Endothelial cell of umbilical vein (primary cell): ENCODE data around the gene NLRP8. TPM values are rescaled to one million over a fixed set of nuclear protein-coding genes. Genes with fewer than 3 reads are reported as not detected.

Experiments used
- BruUV-seq: library from RNA; stranded (reverse); fragments of 400-500 nt; replicated peaks from 2 replicates; lab custom pipeline; 2021; lab: Mats Ljungman, UMichigan
- CTCF ChIA-PET: fragments of 300-600, 350-600 bp; sonication (Branson Sonifier 250); formaldehyde crosslinking; loops from one replicate; lab custom pipeline; 2021; ENCODE audit warnings: antibody characterized with exemption, inconsistent platforms; lab: Charles Lee
- POLR2A ChIA-PET: fragments of 300-600, 350-600 bp; sonication (Branson Sonifier 250); formaldehyde crosslinking; loops from one replicate; lab custom pipeline; 2021; ENCODE audit warnings: antibody characterized with exemption, inconsistent platforms; lab: Charles Lee
- DNase-seq: peaks from one replicate; pipeline ENCODE4 v3.0.0-alpha.2; 2011; ENCODE audit warnings: low read depth, low spot score
- FAIRE-seq: peaks from 2 replicates; lab custom pipeline; 2011; peaks lifted over from hg19 to GRCh38; lab: Jason Lieb, UNC
- H2AFZ ChIP-seq: 2 replicates; pipeline ENCODE4 v1.6.0; 2012; ENCODE audit warnings: low read depth, low read length, control low read depth, inconsistent platforms
- H3K27ac ChIP-seq: 2 replicates; pipeline ENCODE4 v1.5.1; 2011; ENCODE audit warnings: low read depth, mild to moderate bottlenecking, control low read depth, low read length, moderate library complexity; ENCODE audit not compliant: insufficient read depth
- H3K27me3 ChIP-seq, 2 experiments: 2 replicates each; pipeline versions ENCODE4 v1.6.0 to v1.6.1; 2011; ENCODE audit warnings: low read length in 2 of 2, mixed read lengths in 1 of 2; ENCODE audit not compliant: control insufficient read depth in 2 of 2, insufficient read depth in 2 of 2
- H3K36me3 ChIP-seq, 2 experiments: 2 replicates in 1 of 2; 3 replicates in 1 of 2; pipeline ENCODE4 v1.5.1; 2011; ENCODE audit warnings: low read length in 2 of 2, mild to moderate bottlenecking in 1 of 2, moderate library complexity in 1 of 2; ENCODE audit not compliant: control insufficient read depth in 2 of 2, insufficient read depth in 2 of 2; ENCODE audit errors: extremely low read depth in 1 of 2
- H3K4me1 ChIP-seq: 3 replicates; pipeline ENCODE4 v1.5.1; 2011; ENCODE audit warnings: mild to moderate bottlenecking, low read length; ENCODE audit not compliant: control insufficient read depth, insufficient read depth; ENCODE audit errors: extremely low read depth
- H3K4me2 ChIP-seq: 2 replicates; pipeline ENCODE4 v1.6.1; 2011; ENCODE audit warnings: low read length, control low read depth, mixed read lengths; ENCODE audit not compliant: insufficient read depth
- H3K4me3 ChIP-seq, 3 experiments: fragments of 200-600 bp in 1 of 3; sonication (generic), shearing (Covaris generic) in 1 of 3; replicated peaks in 1 of 3; 2 replicates each; pipeline ENCODE4 v1.5.1; 2011 to 2016; ENCODE audit warnings: control low read depth in 3 of 3, low read length in 3 of 3, mild to moderate bottlenecking in 2 of 3, inconsistent platforms in 1 of 3, low read depth in 1 of 3, moderate library complexity in 1 of 3; ENCODE audit not compliant: insufficient read depth in 1 of 3
- H3K79me2 ChIP-seq: 2 replicates; pipeline ENCODE4 v1.6.0; 2012; ENCODE audit warnings: low read length, inconsistent platforms; ENCODE audit not compliant: control insufficient read depth, insufficient read depth
- H3K9ac ChIP-seq: replicated peaks from 2 replicates; pipeline ENCODE3; 2011; ENCODE audit warnings: low read length, control low read depth; ENCODE audit not compliant: insufficient read depth; ENCODE audit errors: extremely low read depth
- H3K9me1 ChIP-seq: replicated peaks from 3 replicates; pipeline ENCODE4 v1.6.0; 2011; ENCODE audit warnings: mild to moderate bottlenecking, low read length; ENCODE audit not compliant: control insufficient read depth, insufficient read depth; ENCODE audit errors: extremely low read depth
- H3K9me3 ChIP-seq: replicated peaks from 2 replicates; pipeline ENCODE4 v1.5.1; 2012; ENCODE audit warnings: low read length, inconsistent platforms; ENCODE audit not compliant: control insufficient read depth, insufficient read depth
- H4K20me1 ChIP-seq: replicated peaks from 2 replicates; pipeline ENCODE3; 2011; ENCODE audit warnings: mild to moderate bottlenecking, low read length; ENCODE audit not compliant: control insufficient read depth, insufficient read depth; ENCODE audit errors: extremely low read depth
- EZH2 ChIP-seq: IDR thresholded peaks from 2 replicates; pipeline ENCODE4 v1.6.1; 2012; ENCODE audit warnings: borderline replicate concordance, low read depth, mild to moderate bottlenecking, moderate library complexity, low read length, inconsistent platforms; ENCODE audit not compliant: severe bottlenecking
- FOS ChIP-seq: IDR thresholded peaks from 2 replicates; pipeline ENCODE4 v1.6.1; 2011; ENCODE audit warnings: mild to moderate bottlenecking, low read length, moderate library complexity, borderline replicate concordance; ENCODE audit not compliant: insufficient read depth
- GATA2 ChIP-seq: IDR thresholded peaks from 2 replicates; pipeline ENCODE4 v1.7.0; 2011; ENCODE audit warnings: low read depth, mild to moderate bottlenecking, moderate library complexity, mixed read lengths, low read length; ENCODE audit not compliant: insufficient read length, insufficient read depth
- JUN ChIP-seq: IDR thresholded peaks from 2 replicates; pipeline ENCODE4 v1.6.1; 2011; ENCODE audit warnings: borderline replicate concordance, low read depth; ENCODE audit not compliant: insufficient read length, insufficient read depth
- POLR2AphosphoS5 ChIP-seq: IDR thresholded peaks from 2 replicates; pipeline ENCODE4 v1.6.1; 2012; ENCODE audit warnings: low read depth, mild to moderate bottlenecking, control low read depth, low read length, moderate library complexity; ENCODE audit not compliant: insufficient read depth
- dilution Hi-C: fragments of 300-500 bp; cut with MboI; formaldehyde crosslinking; loops from one replicate; pipeline ENCODE4 v1.15.0; 2019; ENCODE audit warnings: low sequenced_read_pairs; ENCODE audit not compliant: extremely low pct_ligation_motif_present
- intact Hi-C: fragments of 100-400 bp; cut with micrococcal nuclease; formaldehyde crosslinking; loops from one replicate; pipeline ENCODE4 v1.10.0; 2022
- polyA plus RNA-seq, 4 experiments: library from polyadenylated mRNA; depleted of rRNA in 3 of 4; stranded (reverse) in 3 of 4; unstranded in 1 of 4; fragments of >200 nt; gene quantifications; 2 replicates each; pipeline versions ENCODE4 v1.2.1 to v1.2.3, GENCODE V29; 2011 to 2012; ENCODE audit warnings: missing spikeins in 1 of 4
- total RNA-seq: library from RNA; stranded (reverse); gene quantifications from 2 replicates; pipeline ENCODE4 v1.2.3, GENCODE V29; 2021
- TF ChIP-seq, protein P1 (sequence below): IDR thresholded peaks from 2 replicates; pipeline ENCODE4 v1.6.1; 2011; ENCODE audit not compliant: insufficient read depth, insufficient read length
- TF ChIP-seq, protein P2 (sequence below), 2 donors: IDR thresholded peaks; 1 replicate in 1 of 2; 2 replicates in 1 of 2; pipeline ENCODE4 v1.5.1; 2011; ENCODE audit warnings: low read length in 2 of 2, mild to moderate bottlenecking in 2 of 2, moderate library complexity in 2 of 2, control low read depth in 1 of 2, inconsistent platforms in 1 of 2, low read depth in 1 of 2; ENCODE audit not compliant: insufficient read depth in 1 of 2; ENCODE audit errors: extremely low read depth in 1 of 2

The NLRP8 gene
- total and polyA plus RNA-seq, 2 donors (not counting 3 experiments of a cell fraction or from before 2014, with no cell fraction given) = not detected

- Histone ChIP-seq H3K9ac (no peak overlapping the region), H2AFZ (no peak overlapping the region), H3K36me3 (no peaks in the 10 kb centered on the region), H3K4me2 (no peak overlapping the region), H3K9me3 (peaks cover 2% of the 10 kb centered on the region), H3K9me1 (no peaks in the 10 kb centered on the region), H3K4me1 (no peaks in the 10 kb centered on the region), H3K4me3 (no peak overlapping the region), H4K20me1 (no peaks in the 10 kb centered on the region), H3K27ac (no peak overlapping the region), H3K79me2 (no peaks in the 10 kb centered on the region), H3K27me3 (no peaks in the 10 kb centered on the region)
- POLR2A ChIA-PET = no interaction called here
- intact Hi-C loops (no loop called here), dilution Hi-C loops (no loop called here)
- TF ChIP-seq JUN = no peak
- no peak for TF ChIP-seq EZH2
- TF ChIP-seq, protein P1, sequence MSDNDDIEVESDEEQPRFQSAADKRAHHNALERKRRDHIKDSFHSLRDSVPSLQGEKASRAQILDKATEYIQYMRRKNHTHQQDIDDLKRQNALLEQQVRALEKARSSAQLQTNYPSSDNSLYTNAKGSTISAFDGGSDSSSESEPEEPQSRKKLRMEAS = no peak
- TF ChIP-seq, protein P2, sequence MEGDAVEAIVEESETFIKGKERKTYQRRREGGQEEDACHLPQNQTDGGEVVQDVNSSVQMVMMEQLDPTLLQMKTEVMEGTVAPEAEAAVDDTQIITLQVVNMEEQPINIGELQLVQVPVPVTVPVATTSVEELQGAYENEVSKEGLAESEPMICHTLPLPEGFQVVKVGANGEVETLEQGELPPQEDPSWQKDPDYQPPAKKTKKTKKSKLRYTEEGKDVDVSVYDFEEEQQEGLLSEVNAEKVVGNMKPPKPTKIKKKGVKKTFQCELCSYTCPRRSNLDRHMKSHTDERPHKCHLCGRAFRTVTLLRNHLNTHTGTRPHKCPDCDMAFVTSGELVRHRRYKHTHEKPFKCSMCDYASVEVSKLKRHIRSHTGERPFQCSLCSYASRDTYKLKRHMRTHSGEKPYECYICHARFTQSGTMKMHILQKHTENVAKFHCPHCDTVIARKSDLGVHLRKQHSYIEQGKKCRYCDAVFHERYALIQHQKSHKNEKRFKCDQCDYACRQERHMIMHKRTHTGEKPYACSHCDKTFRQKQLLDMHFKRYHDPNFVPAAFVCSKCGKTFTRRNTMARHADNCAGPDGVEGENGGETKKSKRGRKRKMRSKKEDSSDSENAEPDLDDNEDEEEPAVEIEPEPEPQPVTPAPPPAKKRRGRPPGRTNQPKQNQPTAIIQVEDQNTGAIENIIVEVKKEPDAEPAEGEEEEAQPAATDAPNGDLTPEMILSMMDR (IDR thresholded peaks at IDR 0.05; ENCODE audit: extremely low read depth in 1 of 2, insufficient read depth in 1 of 2, low read depth in 1 of 2, low read length in 2 of 2) = no peak
- TF ChIP-seq POLR2AphosphoS5 = no peak
- TF ChIP-seq GATA2 = no peak
- TF ChIP-seq FOS = no peak
- CTCF ChIA-PET = no interaction called here
- no peak for DNase-seq
- FAIRE-seq = no peak
- no TSS peak for BruUV-seq
Measured at GRCh38 chr19:55980415-55980814, 32.8 kb downstream of the NLRP8 start.
